ENCODE results near the gene SCG3.

DNA sequence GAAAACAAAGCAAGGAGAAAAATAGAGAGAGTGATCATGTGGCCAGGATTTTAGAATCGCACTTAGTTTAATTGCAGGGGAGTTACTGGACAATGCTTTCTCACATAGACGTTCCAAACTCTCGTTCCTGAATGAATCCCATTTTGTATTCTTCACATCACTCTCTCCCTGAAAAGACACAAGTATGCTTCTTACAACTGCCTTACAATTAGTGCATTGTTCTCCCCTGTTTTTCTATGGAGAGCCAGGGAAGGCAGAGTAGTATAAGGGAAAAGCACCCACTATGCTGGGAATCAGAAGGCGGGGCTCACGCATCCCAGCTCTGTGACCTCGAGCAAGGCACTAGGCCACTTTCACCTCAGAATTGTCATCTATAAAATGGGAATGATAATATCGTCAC is 84.4 kb downstream of the SCG3 start:
- TF ChIP-seq CTCF (IDR thresholded peaks at IDR 0.05): no peak
- no peak for TF ChIP-seq POLR2A (IDR thresholded peaks at IDR 0.05)

All from vagina (tissue), 2 donors.